HG02840 (cell line): ENCODE measurements around the gene CALHM6.

Source experiments
- ATAC-seq: cut with Tn5 transposase; IDR thresholded peaks from one replicate; pipeline ENCODE4 v1.9.1; 2021; ENCODE audit warnings: mild to moderate bottlenecking, moderate library complexity, moderate number of reproducible peaks; ENCODE audit not compliant: unreplicated experiment, low FRiP score

Gene CALHM6

DNA sequence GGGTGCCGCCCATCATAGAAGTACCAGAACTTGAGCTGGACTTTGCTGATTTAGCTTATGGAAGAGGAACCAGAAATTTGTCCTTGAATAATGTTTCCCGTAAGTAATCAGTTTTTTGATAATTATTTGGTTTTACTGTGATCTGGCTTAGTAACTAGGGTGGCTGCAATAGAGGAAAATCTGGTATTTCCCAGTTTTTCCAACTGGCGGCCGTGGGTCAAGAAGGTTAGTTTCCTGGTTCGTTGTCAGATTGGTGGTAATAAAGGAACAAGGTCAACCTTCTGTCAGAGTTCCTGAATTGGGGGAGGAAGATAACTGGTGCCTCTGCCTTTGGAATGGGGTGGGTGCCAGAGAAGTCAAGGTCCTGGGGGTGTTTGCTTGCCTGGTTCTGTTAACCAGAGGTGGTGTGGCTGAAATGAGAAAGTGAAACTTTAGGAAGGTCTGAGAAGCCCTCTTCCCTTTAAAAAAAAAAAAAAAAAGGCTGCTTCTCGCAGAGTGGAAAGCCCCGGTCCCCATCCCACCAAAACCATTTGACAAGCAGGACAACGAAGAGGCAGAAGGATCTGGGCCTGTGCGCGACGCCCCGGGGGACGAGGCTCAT, at the start of gene CALHM6:
TSS of gene CALHM6 (plus strand) at position 45 of the 601 bp plus-strand sequence. CDS start at position 600, 555 bp downstream.
- no peak for ATAC-seq

GRCh38 chr6:116412270-116412669, 48.9 kb upstream of the CALHM6 start:
- ATAC-seq = no peak

GRCh38 chr6:116413357-116413756, 47.8 kb upstream of the CALHM6 start:
- ATAC-seq = no peak

GRCh38 chr6:116417661-116418060, 43.5 kb upstream of the CALHM6 start:
- ATAC-seq = no peak

DNA sequence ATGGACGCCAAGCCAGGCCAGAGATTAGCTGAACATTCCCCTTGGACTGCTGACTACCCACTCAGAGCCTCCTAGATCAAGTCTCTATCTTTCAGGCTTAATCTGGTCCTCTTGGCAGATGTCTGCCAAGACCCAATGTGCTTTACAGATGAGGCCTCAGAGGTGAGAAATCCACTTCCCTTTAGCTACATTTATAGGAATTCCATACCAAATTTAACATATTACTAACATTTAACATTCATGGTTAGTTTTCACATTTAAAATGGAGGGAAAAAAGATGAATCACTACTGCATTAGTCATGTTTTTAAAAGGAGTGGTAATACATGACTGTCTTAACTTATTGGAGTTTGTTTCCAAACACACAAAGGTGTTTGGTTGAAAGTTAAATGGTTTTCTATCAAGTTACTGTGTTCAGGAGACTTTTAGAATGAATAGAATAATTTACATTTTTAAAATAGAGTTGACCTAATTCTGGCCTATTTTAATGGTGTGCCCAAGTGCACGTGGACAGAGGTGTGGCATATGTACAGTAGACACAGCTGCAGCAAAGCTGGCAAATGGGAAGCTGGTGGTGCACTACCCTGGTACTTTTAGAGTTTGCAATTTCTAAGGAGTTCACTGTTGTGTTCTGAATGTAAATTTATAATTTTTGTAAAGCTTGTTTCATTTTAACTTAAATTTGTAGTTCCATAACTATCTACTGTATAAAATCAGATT, 41.9 kb upstream of the CALHM6 start:
- ATAC-seq = no peak

DNA sequence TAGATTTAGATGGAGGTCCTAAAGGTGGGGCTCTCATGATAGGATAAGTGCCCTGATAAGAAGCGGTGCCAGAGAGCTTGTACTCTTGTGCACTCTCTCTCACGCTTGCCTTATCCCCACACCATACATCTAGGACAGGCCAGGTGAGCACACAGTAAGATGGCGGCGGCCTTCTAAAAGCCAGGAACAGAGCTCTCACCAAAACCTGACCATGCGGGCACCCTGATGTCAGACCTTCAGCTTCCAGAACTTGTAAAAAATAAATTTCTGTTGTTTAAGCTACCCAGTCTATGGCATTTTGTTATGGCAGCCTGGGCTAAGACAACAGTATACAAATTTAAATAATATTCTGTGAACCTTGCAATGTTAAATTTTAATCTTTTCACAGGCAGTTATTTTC, 40.8 kb upstream of the CALHM6 start:
- ATAC-seq = no peak

GRCh38 chr6:116422238-116422637, 38.9 kb upstream of the CALHM6 start:
- ATAC-seq = no peak

- ATAC-seq = no peak
These were observed 37.2 kb upstream of the CALHM6 start for GRCh38 chr6:116424001-116424400.

GRCh38 chr6:116426551-116426950, 34.6 kb upstream of the CALHM6 start:
- ATAC-seq = no peak

- no peak for ATAC-seq
These were observed 32.1 kb upstream of the CALHM6 start for GRCh38 chr6:116429111-116429510.

DNA sequence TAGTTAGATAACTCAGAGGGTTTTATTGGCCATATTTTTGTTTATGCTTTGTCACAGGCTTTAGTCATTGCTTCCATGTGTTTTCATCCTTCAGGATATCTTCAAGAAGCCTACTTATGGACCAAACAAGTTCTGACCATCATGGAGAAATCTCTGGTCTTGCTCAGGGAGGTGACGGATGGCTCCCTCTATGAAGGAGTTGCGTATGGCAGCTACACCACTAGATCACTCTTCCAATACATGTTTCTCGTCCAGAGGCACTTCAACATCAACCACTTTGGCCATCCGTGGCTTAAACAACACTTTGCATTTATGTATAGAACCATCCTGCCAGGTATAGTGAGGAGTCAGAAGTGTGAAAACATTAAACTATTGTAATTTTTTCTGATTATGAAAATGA, 30.3 kb upstream of the CALHM6 start:
- ATAC-seq = no peak

DNA sequence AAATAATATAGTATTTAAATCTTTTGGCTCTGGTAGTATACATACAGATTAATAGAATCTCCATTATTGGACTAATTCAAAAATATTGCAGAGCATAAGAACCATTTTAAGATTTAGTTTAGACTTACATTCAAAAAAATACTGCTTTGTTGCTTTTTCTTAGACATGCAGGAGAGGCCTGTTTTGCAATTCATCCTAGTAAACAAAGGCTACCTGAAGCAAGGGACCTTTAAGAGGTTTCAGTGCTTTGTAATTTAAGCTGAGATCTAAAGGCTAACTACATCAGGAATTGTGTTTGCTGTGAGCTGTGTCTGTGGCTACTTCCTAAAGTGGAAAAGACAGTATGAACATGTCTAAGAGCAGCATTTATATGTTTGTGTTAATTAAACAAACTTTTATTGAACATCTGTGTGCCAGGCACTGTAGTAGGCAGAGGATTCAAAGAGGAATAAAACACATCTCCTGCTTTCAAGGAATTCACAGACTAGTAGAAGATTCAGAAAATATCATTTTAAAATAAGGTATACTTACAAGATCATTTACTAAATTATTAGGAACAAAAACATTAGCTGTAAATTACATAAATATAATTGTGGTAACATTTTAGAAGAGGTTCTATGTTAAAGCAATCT, 29.1 kb upstream of the CALHM6 start:
- no peak for ATAC-seq

- no peak for ATAC-seq
These were observed 27.9 kb upstream of the CALHM6 start for GRCh38 chr6:116433206-116433712.

GRCh38 chr6:116434056-116434725, 27.0 kb upstream of the CALHM6 start:
- no peak for ATAC-seq

- ATAC-seq = no peak
These were observed 24.6 kb upstream of the CALHM6 start for GRCh38 chr6:116436586-116436985.

GRCh38 chr6:116437656-116438055, 23.5 kb upstream of the CALHM6 start:
- no peak for ATAC-seq

DNA sequence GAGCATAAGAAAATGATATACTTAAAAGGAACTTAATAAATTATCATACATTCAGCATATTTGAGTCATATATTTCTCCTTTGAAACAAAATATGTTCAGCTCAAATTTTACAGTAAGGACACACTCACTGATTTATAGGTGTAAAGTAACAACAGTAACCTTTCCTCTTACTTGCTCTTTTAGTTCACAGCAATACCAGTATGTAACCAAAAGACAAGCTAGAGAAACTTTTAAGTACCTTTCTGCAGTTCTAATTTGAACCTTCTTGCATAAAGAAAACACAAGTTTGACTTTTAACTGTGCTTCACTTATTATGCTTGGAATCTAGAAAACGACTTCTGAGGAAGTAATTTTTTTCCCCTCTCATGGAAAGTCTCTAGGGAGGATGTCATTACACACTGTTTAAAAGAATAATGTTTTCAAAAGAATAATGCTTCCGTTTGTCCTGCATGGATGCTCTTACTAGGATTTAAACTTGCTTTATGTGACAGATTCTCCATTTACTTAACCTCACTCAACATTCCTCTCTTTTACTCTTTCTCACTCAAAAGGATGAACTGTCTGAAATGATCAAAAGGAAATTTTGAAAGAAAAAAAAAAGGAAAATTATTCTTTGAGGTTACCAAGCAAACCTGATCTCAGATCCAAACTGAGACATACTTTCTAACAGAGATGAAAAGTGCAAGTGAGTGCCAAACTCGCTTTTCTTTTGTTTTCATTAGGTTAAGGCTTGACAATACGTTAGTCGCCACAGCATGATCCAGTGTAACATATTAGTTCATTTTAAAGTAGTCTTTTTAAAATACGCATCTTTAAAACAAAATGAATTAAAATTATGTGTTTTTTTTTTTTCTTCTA, 22.4 kb upstream of the CALHM6 start:
- no peak for ATAC-seq

- no peak for ATAC-seq
These were observed 21.6 kb upstream of the CALHM6 start for GRCh38 chr6:116439522-116440051.

DNA sequence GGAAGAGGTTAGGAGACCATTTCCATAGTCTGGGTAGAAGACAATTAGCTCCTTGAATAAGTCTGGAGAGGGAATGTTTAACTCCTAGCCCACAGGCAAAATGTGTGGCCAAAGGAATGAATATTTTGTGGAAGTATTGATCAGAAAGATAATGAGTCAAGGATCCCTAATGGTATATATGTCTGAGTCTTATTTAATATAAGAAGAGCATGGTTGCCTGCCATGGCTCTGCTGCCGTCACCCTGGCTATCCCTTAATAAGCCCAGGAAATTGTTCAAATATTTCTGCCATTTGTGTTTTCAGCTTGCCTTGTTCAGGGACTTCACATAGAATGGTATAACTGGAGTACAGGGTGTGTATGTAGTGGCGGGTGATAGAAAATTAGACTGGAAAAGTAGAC, 18.1 kb upstream of the CALHM6 start:
- ATAC-seq = no peak

DNA sequence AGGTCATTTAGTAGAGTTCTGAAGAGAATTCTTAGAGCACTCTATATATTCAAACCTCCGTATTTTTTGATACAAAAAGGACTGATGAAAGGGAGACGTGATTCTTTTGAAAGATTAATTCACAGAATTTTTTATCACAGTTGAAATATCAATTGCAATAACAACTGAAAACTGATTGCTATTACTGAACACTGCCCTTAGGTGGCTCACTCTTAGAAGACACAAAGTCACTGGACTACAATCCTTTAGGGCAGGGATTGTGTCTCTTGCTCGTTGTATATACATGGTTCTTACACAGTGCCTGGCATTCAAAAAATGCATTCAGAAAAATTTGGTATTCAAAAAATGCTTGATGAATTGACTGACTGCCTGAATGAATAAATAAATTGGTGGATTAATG, 17.1 kb upstream of the CALHM6 start:
- ATAC-seq = no peak
